Mammary epithelial cell (primary cell): ENCODE measurements around the gene KLHL2.
"Not testable (repeated sequence)": the region's sequence is repeated elsewhere in the genome, so short reads cannot be mapped to it uniquely, and the experiment has no call there.

Experiments used
- CTCF ChIP-seq, 2 donors: IDR thresholded peaks in 1 of 2; conservative IDR thresholded peaks in 1 of 2; 2 replicates each; pipeline ENCODE4 v1.5.1; 2011 to 2012; ENCODE audit warnings: inconsistent platforms in 2 of 2, low read length in 2 of 2, mild to moderate bottlenecking in 2 of 2, control low read depth in 1 of 2, low read depth in 1 of 2; ENCODE audit not compliant: insufficient read depth in 1 of 2; ENCODE audit errors: extremely low read depth in 1 of 2
- EZH2 ChIP-seq: IDR thresholded peaks from 2 replicates; pipeline ENCODE4 v1.6.1; 2012; ENCODE audit warnings: low read length, inconsistent platforms, borderline replicate concordance

- not testable (repeated sequence) for TF ChIP-seq CTCF (conservative IDR thresholded peaks at IDR 0.05 in 1 of 2, IDR thresholded peaks at IDR 0.05 in 1 of 2; ENCODE audit: extremely low read depth in 1 of 2, insufficient read depth in 1 of 2, low read depth in 1 of 2, low read length in 2 of 2); EZH2
These were observed 56.1 kb downstream of the KLHL2 start for GRCh38 chr4:165263466-165263865.
